Occipital lobe (tissue), 2 donors: Measurements from ENCODE around the gene MLXIP. TPM values are rescaled to one million over a fixed set of nuclear protein-coding genes. Genes with fewer than 3 reads are reported as not detected.
"Not testable (repeated sequence)": the region's sequence is repeated elsewhere in the genome, so short reads cannot be mapped to it uniquely, and the experiment has no call there.

Source experiments
- DNase-seq: peaks from one replicate; lab custom pipeline; 2025; lab: John Stamatoyannopoulos, UW
- total RNA-seq: library from RNA; depleted of rRNA; stranded (reverse); fragments of >200 nt; gene quantifications from one replicate; pipeline ENCODE4 v1.2.3, GENCODE V29; 2014

The MLXIP gene, protein sequence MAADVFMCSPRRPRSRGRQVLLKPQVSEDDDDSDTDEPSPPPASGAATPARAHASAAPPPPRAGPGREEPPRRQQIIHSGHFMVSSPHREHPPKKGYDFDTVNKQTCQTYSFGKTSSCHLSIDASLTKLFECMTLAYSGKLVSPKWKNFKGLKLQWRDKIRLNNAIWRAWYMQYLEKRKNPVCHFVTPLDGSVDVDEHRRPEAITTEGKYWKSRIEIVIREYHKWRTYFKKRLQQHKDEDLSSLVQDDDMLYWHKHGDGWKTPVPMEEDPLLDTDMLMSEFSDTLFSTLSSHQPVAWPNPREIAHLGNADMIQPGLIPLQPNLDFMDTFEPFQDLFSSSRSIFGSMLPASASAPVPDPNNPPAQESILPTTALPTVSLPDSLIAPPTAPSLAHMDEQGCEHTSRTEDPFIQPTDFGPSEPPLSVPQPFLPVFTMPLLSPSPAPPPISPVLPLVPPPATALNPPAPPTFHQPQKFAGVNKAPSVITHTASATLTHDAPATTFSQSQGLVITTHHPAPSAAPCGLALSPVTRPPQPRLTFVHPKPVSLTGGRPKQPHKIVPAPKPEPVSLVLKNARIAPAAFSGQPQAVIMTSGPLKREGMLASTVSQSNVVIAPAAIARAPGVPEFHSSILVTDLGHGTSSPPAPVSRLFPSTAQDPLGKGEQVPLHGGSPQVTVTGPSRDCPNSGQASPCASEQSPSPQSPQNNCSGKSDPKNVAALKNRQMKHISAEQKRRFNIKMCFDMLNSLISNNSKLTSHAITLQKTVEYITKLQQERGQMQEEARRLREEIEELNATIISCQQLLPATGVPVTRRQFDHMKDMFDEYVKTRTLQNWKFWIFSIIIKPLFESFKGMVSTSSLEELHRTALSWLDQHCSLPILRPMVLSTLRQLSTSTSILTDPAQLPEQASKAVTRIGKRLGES
- 7.6 TPM for total RNA-seq

DNA sequence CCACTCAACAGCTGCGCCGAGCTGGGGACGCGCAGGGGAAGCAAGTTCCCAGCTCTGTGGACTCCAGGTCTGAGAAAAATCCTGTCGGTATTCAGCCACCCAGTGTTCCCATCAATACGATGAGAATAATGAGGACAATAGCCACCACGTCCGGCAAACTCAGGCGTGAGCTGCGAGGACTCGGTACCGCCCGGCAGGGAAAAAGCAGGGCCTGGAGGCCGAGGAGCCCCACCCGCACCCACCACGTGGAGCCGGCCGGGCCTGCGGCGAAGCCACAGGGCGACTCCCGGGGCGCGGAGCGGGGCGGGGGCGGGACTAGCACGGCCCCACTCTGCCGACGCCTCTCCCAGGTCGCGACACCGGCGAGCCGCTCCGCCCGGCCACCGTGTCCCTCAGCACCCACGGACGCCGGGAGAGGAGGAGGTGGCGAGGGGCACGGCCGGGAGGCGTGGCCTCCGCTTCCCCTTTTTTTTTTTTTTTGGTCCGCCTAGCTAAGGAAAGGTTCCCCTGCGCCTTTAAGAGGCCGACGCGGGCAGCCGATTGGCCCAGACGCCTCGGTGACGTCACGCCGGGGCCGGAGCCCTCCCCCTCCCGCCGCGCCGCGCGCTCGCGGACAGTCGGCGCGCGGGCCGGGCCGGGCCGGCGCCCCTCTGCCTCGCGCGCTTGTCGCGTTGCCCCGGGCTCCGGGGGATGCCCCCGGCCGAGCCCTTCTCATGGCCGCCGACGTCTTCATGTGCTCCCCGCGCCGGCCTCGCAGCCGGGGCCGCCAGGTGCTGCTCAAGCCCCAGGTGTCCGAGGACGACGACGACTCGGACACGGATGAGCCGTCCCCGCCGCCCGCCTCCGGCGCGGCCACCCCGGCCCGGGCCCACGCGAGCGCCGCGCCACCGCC lies at the start of gene MLXIP:
TSS of gene MLXIP (plus strand) at position 616 of the 892 bp plus-strand sequence. CDS start at position 714, 98 bp downstream.
- DNase-seq, result peak; percentile 85

DNA sequence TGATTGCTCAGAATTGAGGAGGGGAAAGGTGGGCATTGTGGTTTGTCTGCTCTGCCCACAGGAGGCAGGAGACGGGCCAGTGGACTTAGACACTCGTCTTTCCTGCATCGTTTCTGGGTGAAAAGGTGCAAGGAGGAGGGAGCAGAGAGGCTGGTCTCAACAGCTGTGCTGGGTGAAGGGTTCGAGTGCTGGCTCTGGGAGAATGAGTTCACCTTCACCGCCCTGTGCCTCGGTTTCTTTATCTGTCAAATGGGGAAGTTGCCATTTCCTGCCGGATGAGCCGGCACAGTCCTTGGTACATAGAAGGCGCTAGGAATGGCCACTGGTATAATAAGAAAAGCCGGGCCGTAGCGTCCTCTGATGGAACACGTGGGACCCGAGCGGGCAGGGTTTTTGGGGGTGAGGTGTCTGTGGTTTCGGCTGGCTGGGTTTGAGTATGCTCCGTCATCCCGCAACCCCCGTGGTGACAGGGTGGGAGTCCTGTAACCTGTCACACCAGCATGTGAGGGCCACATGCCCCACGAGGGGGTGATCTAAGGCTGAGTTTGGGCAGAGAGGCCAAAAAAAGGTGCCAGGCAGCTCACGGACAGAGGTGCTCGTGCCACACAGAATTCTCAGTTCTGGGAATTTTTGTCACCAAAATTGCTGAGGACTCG lies 49.5 kb upstream of the MLXIP start:
- no peak for DNase-seq

DNA sequence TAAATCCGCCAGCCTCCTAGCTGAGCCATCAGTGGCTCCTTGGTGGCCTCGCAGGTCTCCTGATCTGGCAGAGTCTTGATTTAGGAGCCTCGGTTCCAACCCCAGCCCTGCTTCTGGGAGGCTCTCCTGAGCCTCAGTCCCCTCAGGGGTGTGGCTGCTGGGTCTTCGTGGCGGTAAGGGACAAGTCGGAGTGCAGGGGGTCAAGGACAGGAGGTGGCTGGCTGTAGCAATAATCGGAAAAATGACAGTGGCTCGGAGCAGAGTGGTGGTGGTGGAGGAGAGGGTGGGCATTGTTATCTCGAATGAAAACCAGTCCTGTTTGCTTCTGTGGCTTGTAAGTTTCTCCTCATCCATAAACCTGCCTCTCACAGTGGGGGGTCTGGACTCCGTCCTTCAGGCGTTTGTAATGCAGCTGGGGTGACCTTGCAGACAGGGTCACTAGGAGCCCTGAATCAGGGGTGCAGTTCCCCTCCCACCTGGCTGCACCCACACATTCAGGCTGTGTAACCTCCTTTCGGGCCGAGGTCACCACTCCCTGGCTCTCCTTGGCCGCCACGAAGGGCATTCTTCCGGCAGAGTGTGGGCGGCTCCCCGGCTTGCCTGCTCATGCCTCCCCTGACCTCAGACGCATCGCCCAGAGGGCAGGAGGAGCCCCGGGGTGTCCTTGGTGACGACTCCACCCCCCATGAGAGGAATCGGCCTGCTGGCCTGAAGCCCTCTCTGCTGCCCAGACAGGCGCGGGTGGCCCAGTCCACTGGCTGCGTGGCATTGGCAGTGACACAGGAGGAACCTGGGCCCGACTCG lies 48.7 kb upstream of the MLXIP start:
- DNase-seq, result no peak

DNA sequence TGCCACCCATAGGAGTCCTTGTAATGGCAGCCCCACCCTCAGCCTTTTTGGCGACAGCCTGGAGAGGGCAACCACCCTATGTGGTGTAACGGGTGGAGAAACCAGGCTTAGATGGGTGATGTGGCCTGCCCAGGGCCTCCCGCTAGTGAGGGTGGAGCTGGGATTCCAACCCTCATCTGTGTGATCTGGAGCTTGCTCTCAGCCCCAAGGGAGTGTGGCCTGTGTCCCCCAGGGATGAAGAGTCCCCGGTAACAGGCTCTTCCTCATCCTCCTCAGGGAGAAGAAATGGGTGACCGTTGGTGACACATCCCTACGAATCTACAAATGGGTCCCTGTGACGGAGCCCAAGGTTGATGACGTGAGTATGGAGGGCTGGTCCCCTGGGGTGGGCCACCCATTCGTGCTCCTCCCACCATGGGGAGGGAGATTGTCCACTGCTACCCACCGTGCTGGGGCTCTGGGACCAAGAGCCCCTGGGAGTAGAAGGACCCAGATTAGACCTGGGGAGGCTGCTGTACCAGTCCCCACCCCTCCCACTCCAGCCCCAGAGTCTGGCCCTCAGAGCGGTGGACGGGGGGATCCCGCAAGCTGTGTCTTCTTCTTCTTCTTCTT lies 48.0 kb upstream of the MLXIP start:
- DNase-seq, result no peak

DNA sequence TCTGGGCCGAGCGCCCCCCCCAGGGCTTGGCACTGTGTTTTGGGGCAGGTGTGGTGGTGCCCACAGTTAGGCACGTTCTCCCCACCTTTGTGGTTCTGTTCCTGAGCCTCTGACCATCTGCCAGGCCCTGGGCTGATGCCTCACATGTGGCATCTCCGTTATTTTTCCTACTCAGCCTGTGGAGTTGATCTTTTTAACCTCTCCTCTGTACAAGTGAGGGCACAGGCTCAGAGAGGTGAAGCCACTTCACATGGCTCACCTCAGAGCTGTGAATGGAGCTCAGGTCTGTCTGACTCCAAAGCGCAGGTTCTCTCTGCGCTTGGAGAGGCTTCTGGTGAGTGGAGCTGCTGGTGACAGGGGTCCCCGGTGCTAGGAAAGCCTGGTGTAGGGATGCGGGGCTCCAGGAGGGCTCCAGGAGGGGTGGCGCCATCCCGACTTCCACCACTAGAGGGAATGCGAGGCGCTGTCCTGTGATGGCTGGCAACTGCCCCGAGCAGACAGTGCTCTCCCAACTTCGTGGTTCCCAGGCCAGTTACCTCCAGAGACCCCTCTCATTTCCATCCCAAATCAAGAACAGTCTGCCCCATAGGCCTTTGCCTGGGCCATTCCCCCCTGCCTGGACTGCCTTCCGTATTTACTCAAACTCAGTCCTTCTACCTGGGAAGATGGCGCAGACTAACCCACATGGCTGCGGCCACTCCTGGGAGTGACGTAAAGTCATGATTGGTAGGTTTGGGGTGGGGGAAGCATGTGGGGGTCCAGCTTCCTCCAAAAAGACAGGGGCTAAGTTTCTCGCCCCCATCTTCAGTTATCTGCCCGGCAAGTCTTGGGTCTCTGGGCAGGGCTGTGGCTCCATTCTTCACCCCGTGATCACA lies 47.0 kb upstream of the MLXIP start:
- DNase-seq, result no peak

DNA sequence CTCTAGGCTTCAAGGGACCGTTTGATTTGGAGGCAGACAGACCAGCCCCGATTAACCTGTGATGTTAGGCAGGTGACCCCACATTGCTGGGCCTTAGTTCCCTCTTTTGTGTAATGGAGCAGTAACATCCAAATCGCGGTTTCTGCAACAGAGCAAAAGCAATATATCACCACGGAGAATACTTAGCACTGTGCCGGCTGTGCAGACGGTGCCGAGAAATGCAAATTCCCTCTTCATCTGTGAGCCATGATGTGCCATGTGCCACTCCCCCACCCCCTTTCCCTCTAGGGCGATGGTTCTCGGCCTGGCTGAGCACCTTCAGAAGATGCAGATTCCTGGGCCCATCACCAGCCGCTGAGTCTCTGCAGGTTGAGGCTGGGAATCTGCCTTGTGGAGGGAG lies 46.0 kb upstream of the MLXIP start:
- DNase-seq, result no peak

DNA sequence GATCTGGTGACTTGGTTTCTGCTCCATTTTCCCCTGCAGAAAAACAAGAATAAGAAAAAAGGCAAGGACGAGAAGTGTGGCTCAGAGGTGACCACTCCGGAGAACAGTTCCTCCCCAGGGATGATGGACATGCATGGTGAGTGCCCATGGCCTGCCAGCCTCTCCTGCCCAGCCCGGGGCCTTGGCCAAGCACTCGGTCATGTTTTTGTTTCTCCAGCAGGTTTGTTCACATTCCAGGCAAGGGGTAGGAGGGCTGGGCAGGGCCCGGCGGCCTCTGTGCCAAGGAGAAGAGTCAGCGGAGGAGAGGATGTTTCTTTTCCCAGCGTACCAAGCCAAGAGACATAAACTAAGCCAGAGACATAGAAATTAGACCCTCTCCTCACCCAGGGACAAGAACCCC lies 43.3 kb upstream of the MLXIP start:
- DNase-seq, result no peak

DNA sequence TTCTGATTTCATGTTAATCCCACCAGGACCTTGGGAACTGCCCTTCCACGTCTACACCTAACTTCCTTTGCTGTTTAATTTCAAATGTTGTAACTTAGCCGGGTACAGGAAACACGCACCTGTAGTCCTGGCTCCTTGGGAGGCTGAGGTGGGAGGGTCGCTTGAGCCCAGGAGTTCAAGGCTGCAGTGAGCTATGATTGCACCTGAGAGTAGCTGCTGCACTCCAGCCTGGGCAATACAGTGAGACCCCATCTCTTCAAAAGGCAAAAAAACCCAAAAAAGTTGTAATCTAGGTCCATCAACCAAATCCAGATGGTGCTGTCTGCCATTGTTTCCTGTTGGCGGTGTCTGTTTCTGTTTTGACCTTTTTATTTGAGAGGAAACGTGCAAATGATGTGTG lies 42.4 kb upstream of the MLXIP start:
- no peak for DNase-seq

DNA sequence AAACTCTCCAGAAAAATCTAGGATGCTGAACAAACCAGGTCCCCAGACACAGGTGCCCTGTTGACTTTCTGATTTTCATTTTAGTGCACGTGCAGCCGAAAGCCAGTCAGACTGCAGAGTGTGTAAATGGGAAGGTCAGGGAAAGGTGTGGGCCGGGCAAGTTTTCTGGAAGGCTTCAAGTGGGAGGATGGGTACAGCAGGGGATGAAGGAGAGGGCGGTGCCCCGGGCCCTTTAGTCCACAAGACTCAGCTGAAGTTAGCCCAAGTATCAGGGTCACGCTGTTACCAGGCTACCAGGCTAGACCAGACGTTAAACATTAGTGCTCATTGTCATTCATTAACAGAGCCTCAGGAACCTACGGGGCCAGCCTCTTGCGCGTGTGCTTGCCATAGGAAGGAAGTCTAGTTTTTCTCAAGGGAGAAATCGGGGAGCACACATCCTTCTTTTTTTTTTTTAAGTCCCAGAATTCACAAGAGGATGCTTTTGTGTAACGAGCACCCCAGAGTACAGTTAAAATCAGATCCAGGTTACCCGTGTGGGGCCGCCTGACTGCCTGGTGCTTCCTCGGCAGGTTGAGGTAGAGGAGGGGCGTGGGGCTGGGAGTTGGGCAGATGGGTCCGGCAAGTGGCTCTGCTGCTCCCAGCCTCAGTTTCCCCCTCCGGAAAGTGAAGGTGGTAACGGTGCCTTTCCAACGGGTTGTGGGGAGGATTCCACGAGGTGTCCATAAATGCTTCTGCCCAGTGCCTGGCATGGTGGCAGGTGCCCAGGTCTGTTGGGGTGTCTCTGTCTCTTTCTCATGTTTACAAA lies 37.8 kb upstream of the MLXIP start:
- DNase-seq, result no peak

DNA sequence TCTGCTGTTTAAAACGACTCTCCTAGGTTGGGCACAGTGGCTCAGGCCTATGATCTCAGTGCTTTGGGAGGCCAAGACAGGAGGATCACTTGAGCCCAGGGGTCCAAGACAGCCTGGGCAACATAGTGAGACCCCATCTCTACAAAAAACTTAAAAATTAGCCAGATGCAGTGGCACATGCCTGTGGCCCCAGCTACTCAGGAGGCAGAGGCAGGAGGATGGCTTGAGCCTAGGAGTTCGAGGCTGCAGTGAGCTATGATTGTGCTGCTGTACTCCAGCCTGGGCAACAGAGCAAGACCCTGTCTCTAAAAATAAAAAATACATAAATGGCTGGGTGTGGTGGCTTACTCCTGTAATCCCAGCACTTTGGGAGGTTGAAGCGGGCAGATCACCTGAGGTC lies 37.1 kb upstream of the MLXIP start:
- not testable (repeated sequence) for DNase-seq

DNA sequence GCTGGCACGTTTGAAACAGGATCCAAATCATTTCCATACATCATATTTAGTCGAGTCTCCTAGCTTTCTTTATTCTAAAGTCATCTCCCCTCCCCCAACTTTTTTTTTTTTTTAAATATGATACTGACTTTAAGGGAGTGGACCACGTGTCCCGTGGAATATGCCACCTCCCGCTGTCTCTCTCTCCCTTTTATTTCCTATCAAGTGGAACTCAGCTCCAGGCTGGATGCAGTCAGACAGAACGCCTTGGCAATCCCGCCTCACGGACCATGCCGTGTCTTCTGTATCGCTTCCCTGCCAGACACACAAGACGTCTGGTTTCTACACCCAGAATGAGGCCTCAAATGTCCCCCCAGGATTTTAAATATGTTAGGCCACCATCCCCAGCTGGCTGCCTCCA lies 35.6 kb upstream of the MLXIP start:
- DNase-seq, result no peak

DNA sequence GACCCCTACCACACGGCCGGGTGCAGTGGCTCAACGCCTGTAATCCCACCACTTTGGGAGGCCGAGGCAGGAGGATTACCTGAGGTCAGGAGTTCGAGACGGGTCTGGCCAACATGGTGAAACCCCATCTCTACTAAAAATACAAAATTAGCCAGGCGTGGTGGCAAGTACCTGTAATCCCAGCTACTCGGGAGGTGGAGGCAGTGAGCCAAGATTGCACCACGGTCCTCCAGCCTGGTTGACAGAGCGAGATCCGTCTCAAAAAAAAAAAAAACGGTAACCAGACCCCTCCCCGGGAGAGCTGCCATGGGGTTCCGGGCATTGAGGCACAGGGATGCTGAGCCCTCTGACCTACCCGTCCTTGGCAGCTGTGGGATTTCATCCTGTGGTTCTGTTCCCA lies 35.1 kb upstream of the MLXIP start:
- DNase-seq, result no peak

DNA sequence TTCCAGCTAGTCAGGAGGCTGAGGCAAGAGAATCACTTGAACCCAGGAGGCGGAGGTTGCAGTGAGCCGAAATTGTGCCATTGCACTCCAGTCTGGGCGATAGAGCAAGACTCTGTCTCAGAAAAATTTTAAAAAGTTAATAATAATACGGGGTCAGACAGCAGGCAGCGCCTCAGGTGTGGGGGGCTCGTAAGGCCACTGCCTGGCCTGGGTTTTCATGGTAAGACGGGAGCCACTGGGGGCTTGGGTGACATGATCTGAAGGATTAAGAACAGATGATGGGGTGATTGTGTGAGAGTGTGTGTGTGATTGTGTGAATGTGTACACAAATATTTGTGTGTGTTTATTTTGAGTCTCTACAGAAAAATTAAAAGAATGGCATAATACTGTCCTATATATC lies 33.3 kb upstream of the MLXIP start:
- no peak for DNase-seq

DNA sequence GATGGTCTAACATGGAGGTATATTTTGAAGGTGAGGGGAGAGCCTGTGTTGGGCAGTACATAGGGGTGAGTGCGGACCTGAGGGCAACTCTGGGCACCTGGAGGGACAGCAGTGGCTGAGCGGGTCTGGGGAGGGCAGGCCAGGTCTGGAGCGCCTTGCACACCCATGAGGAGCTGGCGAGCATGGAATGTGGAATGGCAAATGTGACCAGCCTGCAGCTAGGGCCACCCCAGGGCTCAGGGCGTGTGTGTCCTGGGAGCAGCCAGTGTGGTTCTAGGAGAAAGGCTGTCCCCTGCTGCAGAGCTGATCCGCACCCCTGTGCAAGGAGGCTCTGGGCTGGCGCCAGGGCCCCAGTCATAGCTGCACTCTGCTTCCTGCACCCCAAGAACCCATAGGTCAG lies 32.4 kb upstream of the MLXIP start:
- no peak for DNase-seq

DNA sequence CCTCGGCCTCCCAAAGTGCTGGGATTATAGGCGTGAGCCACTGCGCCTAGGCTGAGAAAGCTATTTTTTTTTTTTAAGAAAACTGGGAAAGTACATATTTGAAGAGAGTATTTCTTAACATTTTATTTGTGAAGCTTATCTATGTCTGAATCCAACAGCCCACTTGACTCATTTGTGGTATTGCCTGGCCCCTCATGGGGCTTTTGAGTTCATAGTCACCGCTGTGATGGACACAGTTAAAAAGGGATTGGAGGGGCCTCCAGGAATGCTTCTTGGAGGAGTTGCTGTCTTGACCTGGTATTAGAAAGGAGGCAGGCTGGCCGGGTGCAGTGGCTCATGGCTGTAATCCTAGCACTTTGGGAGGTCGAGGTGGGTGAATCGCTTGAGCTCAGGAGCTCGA lies 30.4 kb upstream of the MLXIP start:
- DNase-seq, result no peak

DNA sequence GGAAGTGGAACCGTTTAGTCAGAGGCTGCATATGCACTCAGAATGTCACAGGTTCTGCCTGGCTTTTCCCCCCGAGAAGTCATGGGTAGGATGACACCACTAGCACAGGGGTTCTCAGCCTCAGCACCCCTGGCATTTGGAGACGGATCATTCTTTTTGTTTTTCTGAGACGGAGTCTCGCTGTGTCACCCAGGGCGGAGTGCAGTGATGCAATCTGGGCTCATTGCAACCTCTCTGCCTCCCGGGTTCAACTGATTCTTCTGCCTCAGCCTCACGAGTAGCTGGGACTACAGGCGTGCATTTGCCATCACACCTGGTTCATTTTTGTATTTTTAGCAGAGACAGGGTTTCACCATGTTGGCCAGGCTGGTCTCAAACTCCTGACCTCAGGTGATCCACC lies 28.7 kb upstream of the MLXIP start:
- DNase-seq, result no peak

DNA sequence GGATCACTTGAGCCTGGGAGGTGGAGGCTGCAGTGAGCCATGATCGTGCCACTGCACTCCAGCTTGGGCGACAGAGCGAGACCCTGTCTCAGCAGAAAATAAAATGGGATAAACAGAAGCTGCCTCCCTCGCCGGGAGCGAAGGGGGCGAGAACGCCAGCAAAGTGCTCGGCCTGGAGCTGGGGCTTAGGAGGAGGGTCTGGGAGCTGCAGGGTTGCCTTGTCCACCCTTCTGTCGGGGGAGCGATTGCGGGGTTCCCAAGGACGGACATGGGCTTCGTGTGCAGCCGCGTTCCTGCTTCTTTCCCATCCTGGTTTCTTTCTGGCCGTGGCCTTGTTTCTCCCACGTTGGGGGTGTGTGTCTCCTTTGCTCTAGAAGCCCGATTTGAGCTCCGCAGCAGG lies 27.9 kb upstream of the MLXIP start:
- no peak for DNase-seq
